Stomach (tissue), 9 donors: ENCODE data around the gene TEAD1. TPM values are rescaled to one million over a fixed set of nuclear protein-coding genes. Genes with fewer than 3 reads are reported as not detected.

Experiments used
- DNase-seq, 2 donors: peaks; one replicate each; pipeline versions ENCODE4 v3.0.0 to v3.0.0-alpha.2; 2013 to 2019
- H3K27ac ChIP-seq, 5 donors: fragments of 200-600 bp in 4 of 5; sonication (generic) in 4 of 5; one replicate each; pipeline ENCODE4 v1.5.1; 2013 to 2019; ENCODE audit warnings: mild to moderate bottlenecking in 1 of 5, moderate library complexity in 1 of 5
- H3K27me3 ChIP-seq, 3 donors: fragments of 200-600 bp; sonication (generic); one replicate each; pipeline ENCODE4 v1.5.1; 2017 to 2019; ENCODE audit warnings: mixed run types in 1 of 3
- H3K36me3 ChIP-seq, 4 donors: fragments of 200-600 bp; sonication (generic); 1 replicate in 3 of 4; 2 replicates in 1 of 4; pipeline ENCODE4 v1.5.1; 2016 to 2019
- H3K4me1 ChIP-seq, 4 donors: fragments of 200-600 bp; sonication (generic); one replicate each; pipeline ENCODE4 v1.5.1; 2016 to 2019
- H3K4me3 ChIP-seq, 4 donors: fragments of 200-600 bp; sonication (generic) in 3 of 4; one replicate each; pipeline ENCODE4 v1.5.1; 2016 to 2019; ENCODE audit warnings: mild to moderate bottlenecking in 1 of 4
- H3K9me3 ChIP-seq, 4 donors: fragments of 200-600 bp; sonication (generic); one replicate each; pipeline ENCODE4 v1.5.1; 2016 to 2019
- CTCF ChIP-seq, 7 experiments: fragments of 450-650 bp in 4 of 7; fragments of 200-600 bp in 3 of 7; sonication (generic) in 3 of 7; IDR thresholded peaks; one replicate each; pipeline ENCODE4 v1.5.1; 2016 to 2019; ENCODE audit warnings: antibody characterized with exemption in 7 of 7, control low read depth in 2 of 7, mild to moderate bottlenecking in 1 of 7
- EP300 ChIP-seq: sonication (generic); formaldehyde crosslinking; IDR thresholded peaks from one replicate; pipeline ENCODE4 v1.6.1; 2017; ENCODE audit warnings: antibody characterized with exemption
- POLR2A ChIP-seq, 4 donors: fragments of 450-650 bp; IDR thresholded peaks; one replicate each; pipeline ENCODE4 v1.6.1; 2016; ENCODE audit warnings: antibody characterized with exemption in 4 of 4, control low read depth in 2 of 4, mild to moderate bottlenecking in 1 of 4, moderate library complexity in 1 of 4
- POLR2AphosphoS5 ChIP-seq, 3 donors: sonication (generic); formaldehyde crosslinking; IDR thresholded peaks; one replicate each; pipeline ENCODE4 v1.6.1; 2016; ENCODE audit warnings: antibody characterized with exemption in 3 of 3
- WGBS, 5 donors: extraction: QIAGEN DNeasy Blood & Tissue Kit in 3 of 5; methylation state at CpG; one replicate each; pipeline versions ENCODE4 v1.1.5 to v1.1.7; 2013 to 2018; 5-methylcytosine and 5-hydroxymethylcytosine counted together
- intact Hi-C: fragments of 100-400 bp; cut with DNase I; formaldehyde crosslinking; loops from one replicate; pipeline ENCODE4 v1.15.1; 2023; ENCODE audit warnings: low total_unique reads
- polyA plus RNA-seq, 3 donors: library from polyadenylated mRNA; stranded (reverse); fragments of 200-250 nt; gene quantifications; one replicate each; pipeline ENCODE4 v1.2.3, GENCODE V29; 2013
- total RNA-seq, 5 donors: library from RNA; depleted of rRNA; stranded (reverse); fragments of >200 nt; gene quantifications; one replicate each; pipeline versions ENCODE4 v1.1.0 to v1.2.3, GENCODE V29; 2014 to 2016
- donor health status: healthy with polysubstance abuse.
- donor health status: Bipolar disorder and iron deficiency.
- donor health status: healthy.

The TEAD1 gene
- total and polyA plus RNA-seq, 8 donors: 4.9 to 133 (median 65.2) TPM

DNA sequence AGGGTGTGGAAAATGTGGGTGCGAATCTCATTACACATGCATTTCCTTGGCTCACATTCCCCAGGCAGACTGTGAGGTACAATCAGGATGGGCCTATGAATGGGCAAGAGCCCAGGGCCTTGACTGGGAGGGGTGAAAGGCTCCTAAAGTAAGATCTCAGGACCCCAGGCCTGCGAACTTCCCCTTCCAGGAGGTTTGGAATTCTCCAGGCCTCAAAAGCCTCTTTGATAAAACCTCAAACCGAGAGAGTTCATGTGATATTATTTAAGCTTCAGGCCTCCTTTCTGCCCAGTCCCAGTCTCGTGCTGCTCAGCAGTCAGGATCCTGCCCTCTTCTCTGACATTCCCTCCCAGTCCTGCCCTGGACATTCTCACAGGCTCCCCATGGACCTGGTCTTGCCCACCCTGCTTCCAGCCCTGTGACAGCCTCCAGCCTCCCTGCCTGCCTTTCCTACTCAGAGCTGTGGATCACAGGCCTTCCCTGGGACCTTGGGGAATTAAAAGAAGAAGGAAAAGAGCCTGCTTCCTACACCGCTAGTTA, 37.3 kb upstream of the TEAD1 start:
- TF ChIP-seq EP300 (no peak), POLR2AphosphoS5 (IDR thresholded peaks at IDR 0.05) (no peak), POLR2A (IDR thresholded peaks at IDR 0.05) (no peak), CTCF (IDR thresholded peaks at IDR 0.05) (no peak)
- peaks cover 0 to 3% (median 0%) of the 10 kb centered on the region in 4 donors for H3K4me1 ChIP-seq
- intact Hi-C loops: no loop called here
- no peak overlapping the region for H3K27ac ChIP-seq
- no peak overlapping the region for H3K4me3 ChIP-seq
- H3K27me3 ChIP-seq: no peaks in the 10 kb centered on the region
- no peaks in the 10 kb centered on the region for H3K36me3 ChIP-seq
- H3K9me3 ChIP-seq: no peaks in the 10 kb centered on the region
- no peak for DNase-seq
- WGBS, 5 donors: 64 to 92% (median 89%) methylated on average over 5 of the region's 5 CpGs

GRCh38 chr11:12639388-12639787, 34.8 kb upstream of the TEAD1 start:
- H3K9me3 ChIP-seq: no peaks in the 10 kb centered on the region
- TF ChIP-seq POLR2AphosphoS5 (IDR thresholded peaks at IDR 0.05) (no peak), POLR2A (IDR thresholded peaks at IDR 0.05) (no peak), CTCF (IDR thresholded peaks at IDR 0.05) (no peak), EP300 (no peak)
- H3K27me3 ChIP-seq: no peaks in the 10 kb centered on the region
- no peak overlapping the region for H3K4me3 ChIP-seq
- DNase-seq: no peak
- H3K36me3 ChIP-seq: no peaks in the 10 kb centered on the region
- no peak overlapping the region for H3K27ac ChIP-seq
- peaks cover 0 to 4% (median 0%) of the 10 kb centered on the region in 4 donors for H3K4me1 ChIP-seq
- intact Hi-C loops: no loop called here

DNA sequence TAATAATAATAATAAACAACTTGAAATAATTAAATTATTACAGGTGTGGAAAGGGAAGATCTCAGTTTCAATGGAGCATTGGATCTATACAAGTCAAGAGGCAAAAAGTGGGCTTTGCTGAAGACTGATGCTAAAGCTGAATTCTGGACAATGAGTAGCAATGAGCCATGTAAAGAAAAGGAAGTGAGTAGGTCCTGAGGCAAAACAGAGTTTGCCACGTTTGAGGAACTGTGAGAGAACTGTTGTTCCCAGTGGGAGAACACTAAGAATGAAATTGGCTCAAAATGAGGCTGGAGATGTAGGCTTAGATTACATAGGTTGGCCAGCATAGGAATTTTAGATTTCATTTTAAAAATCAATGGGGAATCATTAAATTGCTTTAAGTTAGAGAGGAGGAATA, 33.9 kb upstream of the TEAD1 start:
- Histone ChIP-seq H3K27ac (no peak overlapping the region), H3K27me3 (no peaks in the 10 kb centered on the region), H3K36me3 (no peaks in the 10 kb centered on the region), H3K4me3 (no peak overlapping the region), H3K9me3 (no peaks in the 10 kb centered on the region), H3K4me1 (peaks cover 0 to 4% (median 0%) of the 10 kb centered on the region in 4 donors)
- WGBS, 5 donors: 5 to 59% (median 46%) methylated on average over 1 of the region's 1 CpG
- DNase-seq: no peak
- intact Hi-C loops: no loop called here
- no peak for TF ChIP-seq CTCF (IDR thresholded peaks at IDR 0.05)
- TF ChIP-seq POLR2A (IDR thresholded peaks at IDR 0.05): no peak
- no peak for TF ChIP-seq EP300
- no peak for TF ChIP-seq POLR2AphosphoS5 (IDR thresholded peaks at IDR 0.05)

DNA sequence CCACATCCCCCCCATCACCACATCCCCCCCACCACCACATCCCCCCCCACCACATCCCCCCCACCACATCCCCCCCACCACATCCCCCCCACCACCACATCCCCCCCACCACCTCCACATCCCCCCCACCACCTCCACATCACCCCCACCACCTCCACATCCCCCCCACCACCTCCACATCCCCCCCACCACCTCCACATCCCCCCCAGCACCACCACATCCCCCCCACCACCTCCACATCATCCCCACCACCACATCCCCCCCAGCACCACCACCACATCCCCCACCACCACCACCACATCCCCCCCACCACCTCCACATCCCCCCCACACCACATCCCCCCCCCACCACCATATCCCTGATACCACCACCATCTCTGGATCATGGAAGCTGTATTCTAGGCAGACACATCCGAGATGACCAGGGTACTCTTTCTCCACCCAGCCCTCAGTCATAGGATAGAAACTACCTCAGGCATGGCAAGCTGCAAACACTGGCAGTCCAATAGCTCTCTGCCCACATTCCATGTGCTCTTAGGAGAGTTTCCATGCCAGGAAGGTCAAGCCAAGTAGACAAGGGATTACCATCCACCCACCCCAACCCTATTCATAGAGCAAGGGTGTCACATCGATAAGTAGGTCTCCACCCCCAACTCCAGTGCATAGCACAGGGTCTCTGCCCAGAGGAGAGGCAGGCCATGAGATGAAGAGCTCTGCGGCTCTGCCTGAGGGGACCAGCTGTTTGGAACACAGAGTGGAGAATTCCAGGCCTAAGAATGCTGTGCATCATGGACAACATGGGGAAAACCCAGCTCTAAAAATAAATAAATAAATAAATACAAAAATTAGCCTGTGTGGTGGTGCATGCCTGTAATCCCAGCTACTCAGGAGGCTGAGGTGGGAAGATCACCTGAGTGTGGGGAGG, 33.0 kb upstream of the TEAD1 start:
- no peaks in the 10 kb centered on the region for H3K36me3 ChIP-seq
- DNase-seq: peak in 1 of 2 donors; percentile 27

More for the DNA sequence above, 33.0 kb upstream of the TEAD1 start:
- TF ChIP-seq POLR2AphosphoS5 (IDR thresholded peaks at IDR 0.05): no peak
- no peak for TF ChIP-seq EP300
- TF ChIP-seq POLR2A (IDR thresholded peaks at IDR 0.05): no peak
- TF ChIP-seq CTCF (IDR thresholded peaks at IDR 0.05): no peak
- 70 to 97% (median 93%) methylated on average over 2 to 3 of the region's 3 CpGs for WGBS, 5 donors
- Histone ChIP-seq H3K4me3 (no peak overlapping the region), H3K27me3 (no peaks in the 10 kb centered on the region), H3K27ac (no peak overlapping the region), H3K4me1 (peaks cover 0 to 4% (median 0%) of the 10 kb centered on the region in 4 donors), H3K9me3 (no peaks in the 10 kb centered on the region)
- intact Hi-C loops: no loop called here
